ENCODE measurements around the gene ZCCHC14.

DNA sequence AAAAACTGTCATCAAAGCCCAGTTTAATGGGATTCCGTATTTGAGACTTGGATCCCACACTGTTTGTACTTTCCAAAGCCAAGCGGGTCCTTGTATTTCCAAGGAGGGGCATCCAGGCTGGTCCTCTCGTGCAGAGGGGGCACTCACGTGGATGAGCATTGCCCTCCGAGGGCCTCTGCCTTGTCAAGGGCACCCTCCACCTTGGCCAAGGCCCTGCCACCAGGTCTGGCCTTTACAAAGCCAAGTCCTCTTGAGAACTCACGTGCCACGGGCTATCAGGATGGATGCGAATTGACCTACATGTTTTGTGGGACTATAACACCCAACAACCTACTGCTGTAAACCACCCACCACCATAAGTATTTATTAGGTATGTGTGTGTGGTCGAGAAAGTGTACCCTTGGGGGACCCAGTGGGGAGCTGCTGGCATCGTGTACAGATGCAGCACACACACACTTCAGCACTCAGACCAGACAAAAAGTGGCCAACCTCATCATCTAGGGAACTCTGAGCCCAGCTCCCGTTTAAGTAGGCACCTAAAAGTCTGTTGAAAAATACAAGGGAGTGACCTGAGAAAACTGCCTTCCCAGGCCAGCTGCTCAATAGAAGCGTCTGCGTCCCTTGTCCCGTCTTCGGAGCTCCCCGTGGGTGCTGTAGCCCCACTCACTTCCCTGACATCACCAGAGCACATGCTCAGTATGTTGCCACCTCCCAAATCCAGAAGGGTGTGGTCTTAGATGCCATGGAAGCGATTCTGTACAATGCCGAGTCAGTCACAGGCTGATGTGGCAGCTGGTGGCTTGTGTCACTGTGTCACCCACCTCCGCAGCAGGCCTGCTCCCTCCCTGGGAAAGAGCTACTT, 87.8 kb downstream of the ZCCHC14 start:
- no peak for TF ChIP-seq POLR2A (IDR thresholded peaks at IDR 0.05; ENCODE audit: low read depth)
- TF ChIP-seq, protein P1, sequence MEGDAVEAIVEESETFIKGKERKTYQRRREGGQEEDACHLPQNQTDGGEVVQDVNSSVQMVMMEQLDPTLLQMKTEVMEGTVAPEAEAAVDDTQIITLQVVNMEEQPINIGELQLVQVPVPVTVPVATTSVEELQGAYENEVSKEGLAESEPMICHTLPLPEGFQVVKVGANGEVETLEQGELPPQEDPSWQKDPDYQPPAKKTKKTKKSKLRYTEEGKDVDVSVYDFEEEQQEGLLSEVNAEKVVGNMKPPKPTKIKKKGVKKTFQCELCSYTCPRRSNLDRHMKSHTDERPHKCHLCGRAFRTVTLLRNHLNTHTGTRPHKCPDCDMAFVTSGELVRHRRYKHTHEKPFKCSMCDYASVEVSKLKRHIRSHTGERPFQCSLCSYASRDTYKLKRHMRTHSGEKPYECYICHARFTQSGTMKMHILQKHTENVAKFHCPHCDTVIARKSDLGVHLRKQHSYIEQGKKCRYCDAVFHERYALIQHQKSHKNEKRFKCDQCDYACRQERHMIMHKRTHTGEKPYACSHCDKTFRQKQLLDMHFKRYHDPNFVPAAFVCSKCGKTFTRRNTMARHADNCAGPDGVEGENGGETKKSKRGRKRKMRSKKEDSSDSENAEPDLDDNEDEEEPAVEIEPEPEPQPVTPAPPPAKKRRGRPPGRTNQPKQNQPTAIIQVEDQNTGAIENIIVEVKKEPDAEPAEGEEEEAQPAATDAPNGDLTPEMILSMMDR (IDR thresholded peaks at IDR 0.05): no peak

Measured in esophagus muscularis mucosa (tissue), 3 donors.